HepG2 (cell line): ENCODE data around the gene TMEM95. TPM values are rescaled to one million over a fixed set of nuclear protein-coding genes. Genes with fewer than 3 reads are reported as not detected.

Source experiments
- KMT2B ChIP-seq: IDR thresholded peaks from 2 replicates; pipeline ENCODE4 v1.6.1; 2016; ENCODE audit warnings: missing genetic modification reagents, missing compliant biosample characterization
- REL ChIP-seq: sonication (generic); formaldehyde crosslinking; conservative IDR thresholded peaks from 2 replicates; pipeline ENCODE4 v1.8.0; 2022; ENCODE audit warnings: mild to moderate bottlenecking, missing genetic modification reagents, moderate library complexity
- ZC3H4 ChIP-seq: sonication (generic); formaldehyde crosslinking; IDR thresholded peaks from 2 replicates; pipeline ENCODE4 v1.4.0; 2020; ENCODE audit warnings: missing genetic modification reagents, borderline replicate concordance
- ZNF121 ChIP-seq: sonication (generic); formaldehyde crosslinking; IDR thresholded peaks from 2 replicates; pipeline ENCODE4 v1.5.0; 2020; ENCODE audit warnings: mild to moderate bottlenecking, missing genetic modification reagents
- ZNF253 ChIP-seq: sonication (generic); formaldehyde crosslinking; IDR thresholded peaks from 2 replicates; pipeline ENCODE4 v1.8.0; 2022; ENCODE audit warnings: mild to moderate bottlenecking, missing genetic modification reagents, borderline replicate concordance
- ZNF33B ChIP-seq: sonication (generic); formaldehyde crosslinking; IDR thresholded peaks from 2 replicates; pipeline ENCODE4 v1.5.1; 2020; ENCODE audit warnings: mild to moderate bottlenecking, missing genetic modification reagents
- ZNF407 ChIP-seq: sonication (generic); formaldehyde crosslinking; IDR thresholded peaks from one replicate; pipeline ENCODE4 v1.5.1; 2020; ENCODE audit warnings: mild to moderate bottlenecking, missing genetic modification reagents; ENCODE audit errors: not compliant biosample characterization
- ZNF496 ChIP-seq: sonication (generic); formaldehyde crosslinking; IDR thresholded peaks from 2 replicates; pipeline ENCODE4 v1.8.1; 2023; ENCODE audit warnings: mild to moderate bottlenecking, moderate library complexity, missing genetic modification reagents; ENCODE audit not compliant: insufficient replicate concordance
- ZNF660 ChIP-seq: sonication (generic); formaldehyde crosslinking; IDR thresholded peaks from 2 replicates; pipeline ENCODE4 v1.5.1; 2020; ENCODE audit warnings: mild to moderate bottlenecking, low read depth, missing genetic modification reagents, borderline replicate concordance
- ZNF761 ChIP-seq: sonication (generic); formaldehyde crosslinking; conservative IDR thresholded peaks from 2 replicates; pipeline ENCODE4 v1.4.0; 2020; ENCODE audit warnings: mild to moderate bottlenecking, missing genetic modification reagents
- ZNF788 ChIP-seq: sonication (generic); formaldehyde crosslinking; IDR thresholded peaks from 2 replicates; pipeline ENCODE4 v1.5.0; 2020; ENCODE audit warnings: mild to moderate bottlenecking, missing genetic modification reagents, borderline replicate concordance
- polyA plus RNA-seq, 8 experiments: library from polyadenylated mRNA; depleted of rRNA in 3 of 8; stranded (reverse) in 7 of 8; unstranded in 1 of 8; fragments of >200 nt; fragmentation: Illumina TruSeq in 4 of 8; extraction: Trizol in 4 of 8; gene quantifications; 2 replicates each; pipeline versions ENCODE4 v1.2.1 to v1.2.3, GENCODE V29; 2011 to 2016; ENCODE audit warnings: low read depth in 4 of 8, missing spikeins in 1 of 8, mixed read lengths in 1 of 8; ENCODE audit not compliant: insufficient read depth in 1 of 8
- total RNA-seq, 5 experiments: library from RNA; depleted of rRNA; stranded (reverse); fragments of >200 nt; fragmentation: Illumina TruSeq; extraction: Trizol; gene quantifications; 2 replicates each; pipeline ENCODE4 v1.2.3, GENCODE V29; 2016; ENCODE audit warnings: low read depth in 1 of 5
- TF ChIP-seq, protein P1 (sequence below): IDR thresholded peaks from 2 replicates; pipeline ENCODE4 v1.6.1; 2012; ENCODE audit warnings: low read length, improper control_type of control experiment
- TF ChIP-seq, protein P2 (sequence below): sonication (generic); formaldehyde crosslinking; IDR thresholded peaks from 2 replicates; pipeline ENCODE4 v1.4.0; 2020; ENCODE audit warnings: missing genetic modification reagents

TMEM95 gene
- total and polyA plus RNA-seq, 2 of the 13 experiments (the other 11 are each of a cell fraction or from before 2014, with no cell fraction given) = not detected

GRCh38 chr17:7403043-7403726, 48.2 kb downstream of the TMEM95 start (continued):
- TF ChIP-seq ZNF407 (CRISPR knock-in tag) = no peak
- TF ChIP-seq, protein P1, sequence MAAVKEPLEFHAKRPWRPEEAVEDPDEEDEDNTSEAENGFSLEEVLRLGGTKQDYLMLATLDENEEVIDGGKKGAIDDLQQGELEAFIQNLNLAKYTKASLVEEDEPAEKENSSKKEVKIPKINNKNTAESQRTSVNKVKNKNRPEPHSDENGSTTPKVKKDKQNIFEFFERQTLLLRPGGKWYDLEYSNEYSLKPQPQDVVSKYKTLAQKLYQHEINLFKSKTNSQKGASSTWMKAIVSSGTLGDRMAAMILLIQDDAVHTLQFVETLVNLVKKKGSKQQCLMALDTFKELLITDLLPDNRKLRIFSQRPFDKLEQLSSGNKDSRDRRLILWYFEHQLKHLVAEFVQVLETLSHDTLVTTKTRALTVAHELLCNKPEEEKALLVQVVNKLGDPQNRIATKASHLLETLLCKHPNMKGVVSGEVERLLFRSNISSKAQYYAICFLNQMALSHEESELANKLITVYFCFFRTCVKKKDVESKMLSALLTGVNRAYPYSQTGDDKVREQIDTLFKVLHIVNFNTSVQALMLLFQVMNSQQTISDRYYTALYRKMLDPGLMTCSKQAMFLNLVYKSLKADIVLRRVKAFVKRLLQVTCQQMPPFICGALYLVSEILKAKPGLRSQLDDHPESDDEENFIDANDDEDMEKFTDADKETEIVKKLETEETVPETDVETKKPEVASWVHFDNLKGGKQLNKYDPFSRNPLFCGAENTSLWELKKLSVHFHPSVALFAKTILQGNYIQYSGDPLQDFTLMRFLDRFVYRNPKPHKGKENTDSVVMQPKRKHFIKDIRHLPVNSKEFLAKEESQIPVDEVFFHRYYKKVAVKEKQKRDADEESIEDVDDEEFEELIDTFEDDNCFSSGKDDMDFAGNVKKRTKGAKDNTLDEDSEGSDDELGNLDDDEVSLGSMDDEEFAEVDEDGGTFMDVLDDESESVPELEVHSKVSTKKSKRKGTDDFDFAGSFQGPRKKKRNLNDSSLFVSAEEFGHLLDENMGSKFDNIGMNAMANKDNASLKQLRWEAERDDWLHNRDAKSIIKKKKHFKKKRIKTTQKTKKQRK = no peak
- TF ChIP-seq ZC3H4 = no peak; the same call in 1 of the 2 replicates
- TF ChIP-seq ZNF33B = no peak
- no peak for TF ChIP-seq KMT2B (CRISPR knock-in tag)
- no peak for TF ChIP-seq ZNF761 (CRISPR knock-in tag)
- no peak; the same call in 1 of the 2 replicates for TF ChIP-seq ZNF121 (CRISPR knock-in tag)
- TF ChIP-seq, protein P2, sequence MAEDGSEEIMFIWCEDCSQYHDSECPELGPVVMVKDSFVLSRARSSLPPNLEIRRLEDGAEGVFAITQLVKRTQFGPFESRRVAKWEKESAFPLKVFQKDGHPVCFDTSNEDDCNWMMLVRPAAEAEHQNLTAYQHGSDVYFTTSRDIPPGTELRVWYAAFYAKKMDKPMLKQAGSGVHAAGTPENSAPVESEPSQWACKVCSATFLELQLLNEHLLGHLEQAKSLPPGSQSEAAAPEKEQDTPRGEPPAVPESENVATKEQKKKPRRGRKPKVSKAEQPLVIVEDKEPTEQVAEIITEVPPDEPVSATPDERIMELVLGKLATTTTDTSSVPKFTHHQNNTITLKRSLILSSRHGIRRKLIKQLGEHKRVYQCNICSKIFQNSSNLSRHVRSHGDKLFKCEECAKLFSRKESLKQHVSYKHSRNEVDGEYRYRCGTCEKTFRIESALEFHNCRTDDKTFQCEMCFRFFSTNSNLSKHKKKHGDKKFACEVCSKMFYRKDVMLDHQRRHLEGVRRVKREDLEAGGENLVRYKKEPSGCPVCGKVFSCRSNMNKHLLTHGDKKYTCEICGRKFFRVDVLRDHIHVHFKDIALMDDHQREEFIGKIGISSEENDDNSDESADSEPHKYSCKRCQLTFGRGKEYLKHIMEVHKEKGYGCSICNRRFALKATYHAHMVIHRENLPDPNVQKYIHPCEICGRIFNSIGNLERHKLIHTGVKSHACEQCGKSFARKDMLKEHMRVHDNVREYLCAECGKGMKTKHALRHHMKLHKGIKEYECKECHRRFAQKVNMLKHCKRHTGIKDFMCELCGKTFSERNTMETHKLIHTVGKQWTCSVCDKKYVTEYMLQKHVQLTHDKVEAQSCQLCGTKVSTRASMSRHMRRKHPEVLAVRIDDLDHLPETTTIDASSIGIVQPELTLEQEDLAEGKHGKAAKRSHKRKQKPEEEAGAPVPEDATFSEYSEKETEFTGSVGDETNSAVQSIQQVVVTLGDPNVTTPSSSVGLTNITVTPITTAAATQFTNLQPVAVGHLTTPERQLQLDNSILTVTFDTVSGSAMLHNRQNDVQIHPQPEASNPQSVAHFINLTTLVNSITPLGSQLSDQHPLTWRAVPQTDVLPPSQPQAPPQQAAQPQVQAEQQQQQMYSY = no peak
- TF ChIP-seq REL (CRISPR knock-in tag) = no peak
- TF ChIP-seq ZNF788 (CRISPR knock-in tag) = no peak
- TF ChIP-seq ZNF660 (CRISPR knock-in tag) = no peak
- no peak for TF ChIP-seq ZNF496 (CRISPR knock-in tag)
- no peak for TF ChIP-seq ZNF253 (CRISPR knock-in tag)
